Measurements from ENCODE around the gene GCNT1.

DNA sequence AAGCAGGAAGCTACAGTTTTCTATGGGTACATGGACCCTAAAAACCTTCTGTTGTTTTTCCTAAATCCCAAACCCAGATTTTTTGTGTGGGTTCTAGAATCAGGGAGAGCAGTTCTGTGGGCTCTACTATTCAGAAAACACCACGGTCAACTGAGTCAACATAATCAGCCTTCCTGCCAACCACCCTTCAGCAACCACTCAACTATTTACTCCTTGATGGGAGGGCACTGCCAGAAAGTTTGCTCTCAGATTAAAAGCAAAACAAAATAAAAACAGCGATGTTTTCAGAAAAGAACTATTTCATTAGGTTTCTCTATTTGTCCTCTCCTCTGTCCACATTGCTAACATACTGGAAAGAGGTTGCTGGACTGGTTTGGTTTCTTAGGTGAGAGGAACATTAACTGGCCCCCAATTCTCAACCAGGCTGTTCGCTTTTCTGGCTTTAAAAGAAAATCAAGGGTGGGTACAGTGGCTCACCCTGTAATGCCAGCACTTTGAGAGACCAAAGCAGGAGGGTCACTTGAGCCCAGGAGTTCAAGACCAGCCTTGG, 72.3 kb downstream of the GCNT1 start:
- TF ChIP-seq POU2F2 (IDR thresholded peaks at IDR 0.05; ENCODE audit: low read depth, low read length) (no peak), POLR2A (IDR thresholded peaks at IDR 0.05; ENCODE audit: low read depth, low read length) (no peak)
